GM23338 (cell line): ENCODE results near the gene TPT1. TPM values are rescaled to one million over a fixed set of nuclear protein-coding genes. Genes with fewer than 3 reads are reported as not detected.

ENCODE experiments used
- ATAC-seq: fragments of 200-7000 bp; cut with Tn5 transposase; 3 replicates; pipeline ENCODE4 v1.9.1; 2020
- DNase-seq: peaks from one replicate; pipeline ENCODE4 v3.0.0-alpha.2; 2015; ENCODE audit warnings: low spot score
- H2AFZ ChIP-seq: fragments of 200-600 bp; sonication (generic); 2 replicates; pipeline ENCODE4 v1.8.0; 2016; ENCODE audit warnings: antibody characterized with exemption, mild to moderate bottlenecking, moderate library complexity
- H3F3A ChIP-seq: fragments of 200-600 bp; sonication (generic); replicated peaks from 2 replicates; pipeline ENCODE4 v1.8.0; 2017; ENCODE audit warnings: antibody characterized with exemption, mixed run types, low read depth
- H3K27ac ChIP-seq: fragments of 200-600 bp; sonication (generic); 2 replicates; pipeline ENCODE4 v1.6.1; 2016; ENCODE audit warnings: low read depth
- H3K27me3 ChIP-seq: fragments of 200-600 bp; sonication (generic); 2 replicates; pipeline ENCODE4 v1.8.0; 2016; ENCODE audit warnings: mild to moderate bottlenecking, mixed run types, moderate library complexity; ENCODE audit not compliant: insufficient read depth
- H3K36me3 ChIP-seq: fragments of 200-600 bp; sonication (generic); 2 replicates; pipeline ENCODE4 v1.8.0; 2016; ENCODE audit warnings: mild to moderate bottlenecking; ENCODE audit not compliant: insufficient read depth
- H3K4me1 ChIP-seq: fragments of 200-600 bp; sonication (generic); 2 replicates; pipeline ENCODE4 v1.8.0; 2016; ENCODE audit warnings: mild to moderate bottlenecking, moderate library complexity; ENCODE audit not compliant: insufficient read depth
- H3K4me2 ChIP-seq: fragments of 200-600 bp; sonication (generic); 2 replicates; pipeline ENCODE4 v1.7.1; 2017; ENCODE audit warnings: mixed run types
- H3K4me3 ChIP-seq: fragments of 200-600 bp; sonication (generic); 2 replicates; pipeline ENCODE4 v1.6.1; 2016; ENCODE audit warnings: mixed run types
- H3K79me2 ChIP-seq: fragments of 200-600 bp; sonication (generic); replicated peaks from 2 replicates; pipeline ENCODE4 v1.8.0; 2017; ENCODE audit warnings: mild to moderate bottlenecking; ENCODE audit not compliant: insufficient read depth
- H3K9me2 ChIP-seq: fragments of 200-600 bp; sonication (generic); 2 replicates; pipeline ENCODE4 v1.8.0; 2017; ENCODE audit not compliant: insufficient read depth
- H4K20me1 ChIP-seq: fragments of 200-600 bp; sonication (generic); replicated peaks from 2 replicates; pipeline ENCODE4 v1.8.0; 2017; ENCODE audit warnings: mild to moderate bottlenecking; ENCODE audit not compliant: insufficient read depth
- H3K27ac Mint-ChIP-seq: 2 replicates; pipeline ENCODE4 v1.8.0; 2020; ENCODE audit warnings: inconsistent platforms, mild to moderate bottlenecking, moderate library complexity, mixed read lengths
- H3K27me3 Mint-ChIP-seq: 3 replicates; pipeline ENCODE4 v1.8.0; 2022; ENCODE audit warnings: low read depth, mild to moderate bottlenecking, moderate library complexity, mixed read lengths, inconsistent platforms; ENCODE audit not compliant: insufficient read depth, poor library complexity
- H3K36me3 Mint-ChIP-seq: 3 replicates; pipeline ENCODE4 v1.8.0; 2021; ENCODE audit warnings: low read depth, mild to moderate bottlenecking, inconsistent platforms, moderate library complexity, mixed read lengths
- H3K4me1 Mint-ChIP-seq: 3 replicates; pipeline ENCODE4 v1.8.0; 2020; ENCODE audit warnings: mild to moderate bottlenecking, inconsistent platforms, mixed read lengths
- H3K4me3 Mint-ChIP-seq: 3 replicates; pipeline ENCODE4 v1.8.0; 2021; ENCODE audit warnings: moderate library complexity, mild to moderate bottlenecking, inconsistent platforms, mixed read lengths
- H3K9me3 Mint-ChIP-seq: 3 replicates; pipeline ENCODE4 v1.8.0; 2020; ENCODE audit warnings: moderate library complexity, mild to moderate bottlenecking, inconsistent platforms, mixed read lengths
- CREB1 ChIP-seq: fragments of 250-450 bp; sonication (Bioruptor Pico); IDR thresholded peaks from 2 replicates; pipeline ENCODE4 v1.5.0; 2020; ENCODE audit warnings: low read depth, mild to moderate bottlenecking, moderate library complexity
- CTCF ChIP-seq, 2 experiments: fragments of 200-600 bp in 1 of 2; sonication (generic) in 1 of 2; conservative IDR thresholded peaks; 2 replicates each; pipeline versions ENCODE4 v1.5.1 to v1.6.1; 2016 to 2017; ENCODE audit warnings: antibody characterized with exemption in 2 of 2, low read depth in 2 of 2, mild to moderate bottlenecking in 2 of 2, moderate library complexity in 1 of 2
- ETS1 ChIP-seq: IDR thresholded peaks from 2 replicates; pipeline ENCODE4 v1.6.1; 2016; ENCODE audit warnings: antibody characterized with exemption
- EZH2 ChIP-seq: fragments of 200-600 bp; sonication (generic); IDR thresholded peaks from one replicate; pipeline ENCODE4 v1.8.0; 2017; ENCODE audit warnings: antibody characterized with exemption, mild to moderate bottlenecking, low read depth; ENCODE audit not compliant: unreplicated experiment
- EZH2phosphoT487 ChIP-seq: fragments of 200-600 bp; sonication (generic); IDR thresholded peaks from one replicate; pipeline ENCODE4 v1.8.1; 2018; ENCODE audit warnings: antibody characterized with exemption; ENCODE audit not compliant: unreplicated experiment
- JUNB ChIP-seq: IDR thresholded peaks from one replicate; pipeline ENCODE4 v1.6.1; 2016; ENCODE audit warnings: antibody characterized with exemption; ENCODE audit not compliant: unreplicated experiment
- NANOG ChIP-seq: IDR thresholded peaks from 2 replicates; pipeline ENCODE4 v1.6.1; 2016; ENCODE audit warnings: antibody characterized with exemption, borderline replicate concordance
- POLR2AphosphoS5 ChIP-seq: IDR thresholded peaks from 2 replicates; pipeline ENCODE4 v1.6.1; 2016; ENCODE audit warnings: antibody characterized with exemption, low read depth
- REST ChIP-seq: IDR thresholded peaks from one replicate; pipeline ENCODE4 v1.6.1; 2018; ENCODE audit warnings: antibody characterized with exemption; ENCODE audit not compliant: unreplicated experiment
- ZNF114 ChIP-seq: fragments of 250-450 bp; sonication (Bioruptor Pico); IDR thresholded peaks from 2 replicates; pipeline ENCODE4 v1.5.0; 2020; ENCODE audit warnings: mild to moderate bottlenecking, moderate library complexity
- ZNF331 ChIP-seq: fragments of 250-450 bp; sonication (Bioruptor Pico); IDR thresholded peaks from 2 replicates; pipeline ENCODE4 v1.5.0; 2020; ENCODE audit warnings: low read depth, mild to moderate bottlenecking, moderate library complexity
- polyA plus RNA-seq: library from polyadenylated mRNA; unstranded; fragments of >200 nt; fragmentation: Nextera tagmentation; extraction: Ambion mirVana; gene quantifications from 2 replicates; pipeline ENCODE4 v1.2.1, GENCODE V29; 2016
- total RNA-seq: library from RNA; depleted of rRNA; stranded (reverse); fragments of >200 nt; shearing (Covaris generic); gene quantifications from 2 replicates; pipeline ENCODE4 v1.2.3, GENCODE V29; 2014

The TPT1 gene
- total and polyA plus RNA-seq, 2 experiments from 2014 or later = 1,385 to 2,519 TPM

- Mint-ChIP-seq H3K27me3 (no peaks in the 10 kb centered on the region), H3K4me3 (no peak overlapping the region), H3K9me3 (no peaks in the 10 kb centered on the region), H3K27ac (no peak overlapping the region), H3K4me1 (no peaks in the 10 kb centered on the region), H3K36me3 (peaks cover 29% of the 10 kb centered on the region)
- H3K27ac ChIP-seq = no peak overlapping the region
- no peaks in the 10 kb centered on the region for H3K27me3 ChIP-seq
- H2AFZ ChIP-seq = no peak overlapping the region
- TF ChIP-seq ZNF114 (CRISPR knock-in tag) (no peak), CREB1 (no peak)
- no peaks in the 10 kb centered on the region for H3F3A ChIP-seq
- H3K4me1 ChIP-seq = no peaks in the 10 kb centered on the region
- H4K20me1 ChIP-seq = peaks cover 7% of the 10 kb centered on the region
- no peak for ATAC-seq
- no peaks in the 10 kb centered on the region for H3K9me2 ChIP-seq
- H3K4me3 ChIP-seq = no peak overlapping the region
- no peak for DNase-seq
- H3K4me2 ChIP-seq = no peak overlapping the region
- peaks cover 10% of the 10 kb centered on the region; the same call in 1 of the 2 replicates for H3K36me3 ChIP-seq
- H3K79me2 ChIP-seq = no peaks in the 10 kb centered on the region
Measured at GRCh38 chr13:45352031-45352430, 11.0 kb upstream of the TPT1 start.

- Histone ChIP-seq H4K20me1 (peaks cover 7% of the 10 kb centered on the region), H3K27ac (no peak overlapping the region; the same call in 1 of the 2 replicates), H3K4me1 (no peaks in the 10 kb centered on the region), H3K36me3 (peaks cover 10% of the 10 kb centered on the region; the same call in 1 of the 2 replicates), H3K4me3 (no peak overlapping the region), H3K79me2 (no peaks in the 10 kb centered on the region), H3K9me2 (no peaks in the 10 kb centered on the region), H3K27me3 (no peaks in the 10 kb centered on the region), H3F3A (no peaks in the 10 kb centered on the region), H2AFZ (no peak overlapping the region), H3K4me2 (no peak overlapping the region)
- no peak for ATAC-seq
- Mint-ChIP-seq H3K4me3 (no peak overlapping the region), H3K27ac (no peak overlapping the region), H3K36me3 (peaks cover 40% of the 10 kb centered on the region), H3K27me3 (no peaks in the 10 kb centered on the region), H3K4me1 (no peaks in the 10 kb centered on the region), H3K9me3 (no peaks in the 10 kb centered on the region)
- DNase-seq = no peak
- TF ChIP-seq CREB1 = no peak
- no peak for TF ChIP-seq JUNB
- TF ChIP-seq CTCF (conservative IDR thresholded peaks at IDR 0.05; ENCODE audit: low read depth in 2 of 2) = no peak
- no peak for TF ChIP-seq ZNF331 (CRISPR knock-in tag)
- TF ChIP-seq REST = no peak
- no peak for TF ChIP-seq EZH2
- no peak for TF ChIP-seq POLR2AphosphoS5
- TF ChIP-seq ETS1 = no peak
- no peak for TF ChIP-seq ZNF114 (CRISPR knock-in tag)
- no peak for TF ChIP-seq EZH2phosphoT487
- TF ChIP-seq NANOG = no peak
Measured at GRCh38 chr13:45350152-45350551, 9.2 kb upstream of the TPT1 start.
